ENCODE results near the gene AURKAIP1. TPM values are rescaled to one million over a fixed set of nuclear protein-coding genes. Genes with fewer than 3 reads are reported as not detected.
A peak's percentile ranks its signal among the peaks of the same experiment; 100 is the strongest.

AURKAIP1 gene
- total and polyA plus RNA-seq, 9 of the 15 experiments (the other 6 are each of a cell fraction or from before 2014, with no cell fraction given) = 7.8 to 478 (median 92.0) TPM

GRCh38 chr1:1358433-1359271, 16.4 kb downstream of the AURKAIP1 start, which contains the start of gene MXRA8 (continued):
- TF ChIP-seq, protein P1, sequence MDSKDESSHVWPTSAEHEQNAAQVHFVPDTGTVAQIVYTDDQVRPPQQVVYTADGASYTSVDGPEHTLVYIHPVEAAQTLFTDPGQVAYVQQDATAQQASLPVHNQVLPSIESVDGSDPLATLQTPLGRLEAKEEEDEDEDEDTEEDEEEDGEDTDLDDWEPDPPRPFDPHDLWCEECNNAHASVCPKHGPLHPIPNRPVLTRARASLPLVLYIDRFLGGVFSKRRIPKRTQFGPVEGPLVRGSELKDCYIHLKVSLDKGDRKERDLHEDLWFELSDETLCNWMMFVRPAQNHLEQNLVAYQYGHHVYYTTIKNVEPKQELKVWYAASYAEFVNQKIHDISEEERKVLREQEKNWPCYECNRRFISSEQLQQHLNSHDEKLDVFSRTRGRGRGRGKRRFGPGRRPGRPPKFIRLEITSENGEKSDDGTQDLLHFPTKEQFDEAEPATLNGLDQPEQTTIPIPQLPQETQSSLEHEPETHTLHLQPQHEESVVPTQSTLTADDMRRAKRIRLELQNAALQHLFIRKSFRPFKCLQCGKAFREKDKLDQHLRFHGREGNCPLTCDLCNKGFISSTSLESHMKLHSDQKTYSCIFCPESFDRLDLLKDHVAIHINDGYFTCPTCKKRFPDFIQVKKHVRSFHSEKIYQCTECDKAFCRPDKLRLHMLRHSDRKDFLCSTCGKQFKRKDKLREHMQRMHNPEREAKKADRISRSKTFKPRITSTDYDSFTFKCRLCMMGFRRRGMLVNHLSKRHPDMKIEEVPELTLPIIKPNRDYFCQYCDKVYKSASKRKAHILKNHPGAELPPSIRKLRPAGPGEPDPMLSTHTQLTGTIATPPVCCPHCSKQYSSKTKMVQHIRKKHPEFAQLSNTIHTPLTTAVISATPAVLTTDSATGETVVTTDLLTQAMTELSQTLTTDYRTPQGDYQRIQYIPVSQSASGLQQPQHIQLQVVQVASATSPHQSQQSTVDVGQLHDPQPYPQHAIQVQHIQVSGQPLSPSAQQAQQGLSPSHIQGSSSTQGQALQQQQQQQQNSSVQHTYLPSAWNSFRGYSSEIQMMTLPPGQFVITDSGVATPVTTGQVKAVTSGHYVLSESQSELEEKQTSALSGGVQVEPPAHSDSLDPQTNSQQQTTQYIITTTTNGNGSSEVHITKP (IDR thresholded peaks at IDR 0.05; ENCODE audit: partially characterized antibody) = peak; percentile 54
- no peak for TF ChIP-seq ILK (tag; IDR thresholded peaks at IDR 0.05; ENCODE audit: borderline replicate concordance, low read depth)
- no peak for TF ChIP-seq GTF2A2 (tag; IDR thresholded peaks at IDR 0.05)
- TF ChIP-seq ZBTB12 (CRISPR knock-in tag; IDR thresholded peaks at IDR 0.05) = 0 out of 2 replicates have a peak, but pooled peaks have one; percentile 20
- no peak for TF ChIP-seq POLR3A (IDR thresholded peaks at IDR 0.05; ENCODE audit: borderline replicate concordance, extremely low read depth, insufficient read depth, insufficient read length)
- TF ChIP-seq, protein P2, sequence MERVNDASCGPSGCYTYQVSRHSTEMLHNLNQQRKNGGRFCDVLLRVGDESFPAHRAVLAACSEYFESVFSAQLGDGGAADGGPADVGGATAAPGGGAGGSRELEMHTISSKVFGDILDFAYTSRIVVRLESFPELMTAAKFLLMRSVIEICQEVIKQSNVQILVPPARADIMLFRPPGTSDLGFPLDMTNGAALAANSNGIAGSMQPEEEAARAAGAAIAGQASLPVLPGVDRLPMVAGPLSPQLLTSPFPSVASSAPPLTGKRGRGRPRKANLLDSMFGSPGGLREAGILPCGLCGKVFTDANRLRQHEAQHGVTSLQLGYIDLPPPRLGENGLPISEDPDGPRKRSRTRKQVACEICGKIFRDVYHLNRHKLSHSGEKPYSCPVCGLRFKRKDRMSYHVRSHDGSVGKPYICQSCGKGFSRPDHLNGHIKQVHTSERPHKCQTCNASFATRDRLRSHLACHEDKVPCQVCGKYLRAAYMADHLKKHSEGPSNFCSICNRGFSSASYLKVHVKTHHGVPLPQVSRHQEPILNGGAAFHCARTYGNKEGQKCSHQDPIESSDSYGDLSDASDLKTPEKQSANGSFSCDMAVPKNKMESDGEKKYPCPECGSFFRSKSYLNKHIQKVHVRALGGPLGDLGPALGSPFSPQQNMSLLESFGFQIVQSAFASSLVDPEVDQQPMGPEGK (CRISPR knock-in tag; IDR thresholded peaks at IDR 0.05; ENCODE audit: borderline replicate concordance) = no peak
- TF ChIP-seq BCOR (IDR thresholded peaks at IDR 0.05) = no peak
- no peak for TF ChIP-seq U2AF2 (optimal IDR thresholded peaks at IDR 0.05; ENCODE audit: low read depth, low read length)
- TF ChIP-seq KDM5B (IDR thresholded peaks at IDR 0.05; ENCODE audit: insufficient replicate concordance, low read depth, low read length) = no peak
- TF ChIP-seq ERF (CRISPR knock-in tag; IDR thresholded peaks at IDR 0.05) = no peak
- peak; percentile 44 for TF ChIP-seq PHF20 (IDR thresholded peaks at IDR 0.05; ENCODE audit: partially characterized antibody)
- TF ChIP-seq CREB5 (CRISPR knock-in tag; IDR thresholded peaks at IDR 0.05) = no peak
- TF ChIP-seq ATF1 (CRISPR knock-in tag; IDR thresholded peaks at IDR 0.05) = no peak
- peak; percentile 89 for TF ChIP-seq ATF1 (tag; IDR thresholded peaks at IDR 0.05)
- no peak for TF ChIP-seq ELK1 (CRISPR knock-in tag; IDR thresholded peaks at IDR 0.05)
- TF ChIP-seq TCF15 (CRISPR knock-in tag; IDR thresholded peaks at IDR 0.05) = no peak

Data from K562 (cell line).